GM12891 (cell line): ENCODE results near the gene UNK.
A peak's percentile ranks its signal among the peaks of the same experiment; 100 is the strongest.

Experiments used
- DNase-seq: peaks from one replicate; pipeline ENCODE4 v3.0.0; 2011; ENCODE audit warnings: low spot score; ENCODE audit not compliant: insufficient read length
- FAIRE-seq: peaks from 2 replicates; lab custom pipeline; 2011; peaks lifted over from hg19 to GRCh38; lab: Jason Lieb, UNC
- PAX5 ChIP-seq: IDR thresholded peaks from 2 replicates; pipeline ENCODE4 v1.6.1; 2011; ENCODE audit warnings: low read length, moderate library complexity, mild to moderate bottlenecking; ENCODE audit not compliant: insufficient read depth, severe bottlenecking
- POLR2A ChIP-seq: IDR thresholded peaks from 2 replicates; pipeline ENCODE4 v1.6.1; 2011; ENCODE audit warnings: low read depth, low read length, control low read depth
- POLR2AphosphoS5 ChIP-seq: IDR thresholded peaks from 2 replicates; pipeline ENCODE4 v1.6.1; 2011; ENCODE audit warnings: low read depth, low read length, control low read depth
- POU2F2 ChIP-seq: IDR thresholded peaks from 2 replicates; pipeline ENCODE4 v1.6.1; 2011; ENCODE audit warnings: low read depth, mild to moderate bottlenecking, control low read depth, low read length, moderate library complexity
- SPI1 ChIP-seq: IDR thresholded peaks from 2 replicates; pipeline ENCODE4 v1.6.1; 2011; ENCODE audit warnings: low read depth, low read length, control low read depth
- TAF1 ChIP-seq: IDR thresholded peaks from 2 replicates; pipeline ENCODE4 v1.6.1; 2011; ENCODE audit warnings: low read depth, low read length, control low read depth

The UNK gene

GRCh38 chr17:75812096-75813013, 27.7 kb downstream of the UNK start:
- FAIRE-seq = no peak
- DNase-seq = no peak
- TF ChIP-seq POU2F2 (no peak), POLR2A (no peak), SPI1 (no peak), POLR2AphosphoS5 (no peak), PAX5 (no peak), TAF1 (no peak)

GRCh38 chr17:75813081-75814020, 28.7 kb downstream of the UNK start:
- TF ChIP-seq POLR2AphosphoS5 (no peak), POLR2A (no peak), POU2F2 (no peak), SPI1 (no peak), PAX5 (no peak), TAF1 (no peak)
- DNase-seq (no peak), FAIRE-seq (no peak)

- FAIRE-seq = no peak
- no peak for DNase-seq
- TF ChIP-seq POU2F2 (no peak), POLR2A (no peak), TAF1 (no peak), PAX5 (no peak), SPI1 (no peak), POLR2AphosphoS5 (no peak)
Measured at GRCh38 chr17:75814021-75814395, 29.4 kb downstream of the UNK start.

- DNase-seq (no peak), FAIRE-seq (no peak)
- TF ChIP-seq PAX5 (no peak), POLR2AphosphoS5 (no peak), SPI1 (no peak), POU2F2 (no peak), TAF1 (no peak), POLR2A (no peak)
Measured at GRCh38 chr17:75814900-75815373, 30.3 kb downstream of the UNK start.

- FAIRE-seq (no peak), DNase-seq (no peak)
- TF ChIP-seq TAF1 (no peak), POLR2AphosphoS5 (no peak)
Measured at GRCh38 chr17:75815399-75815798, 30.8 kb downstream of the UNK start.

GRCh38 chr17:75816693-75817092, 32.1 kb downstream of the UNK start:
- TF ChIP-seq POLR2A (no peak), TAF1 (no peak), SPI1 (no peak), PAX5 (no peak), POLR2AphosphoS5 (no peak), POU2F2 (no peak)
- no peak for FAIRE-seq
- DNase-seq = peak; percentile 15

- FAIRE-seq (no peak), DNase-seq (peak; percentile 12)
- no peak for TF ChIP-seq POLR2AphosphoS5
- TF ChIP-seq POU2F2 = no peak
- no peak for TF ChIP-seq SPI1
- TF ChIP-seq TAF1 = no peak
- no peak for TF ChIP-seq POLR2A
- no peak for TF ChIP-seq PAX5
Measured at GRCh38 chr17:75817571-75817970, 33.0 kb downstream of the UNK start.

GRCh38 chr17:75818326-75818885, 33.8 kb downstream of the UNK start:
- TF ChIP-seq TAF1 (no peak), SPI1 (no peak), POLR2AphosphoS5 (no peak), POLR2A (no peak), POU2F2 (no peak), PAX5 (no peak)
- DNase-seq (no peak), FAIRE-seq (no peak)

- TF ChIP-seq POU2F2 = no peak
- no peak for TF ChIP-seq PAX5
- no peak for TF ChIP-seq POLR2AphosphoS5
- TF ChIP-seq POLR2A = no peak
- no peak for TF ChIP-seq TAF1
- TF ChIP-seq SPI1 = no peak
- FAIRE-seq (no peak), DNase-seq (peak; percentile 7)
Measured at GRCh38 chr17:75819116-75819515, 34.5 kb downstream of the UNK start.
